ENCODE data around the gene NCAPG2. TPM values are rescaled to one million over a fixed set of nuclear protein-coding genes. Genes with fewer than 3 reads are reported as not detected.

NCAPG2 gene
- total and polyA plus RNA-seq, 3 donors from 2014 or later = 30.2 to 53.9 (median 34.0) TPM

GRCh38 chr7:158666401-158666800 lies 38.2 kb downstream of the NCAPG2 start:
- no peaks in the 10 kb centered on the region for H3K27me3 ChIP-seq
- WGBS, 2 donors = 79 to 88% methylated on average over 5 of the region's 5 CpGs
- H3K9me3 ChIP-seq = no peaks in the 10 kb centered on the region
- no peak for DNase-seq
- TF ChIP-seq, protein P1, sequence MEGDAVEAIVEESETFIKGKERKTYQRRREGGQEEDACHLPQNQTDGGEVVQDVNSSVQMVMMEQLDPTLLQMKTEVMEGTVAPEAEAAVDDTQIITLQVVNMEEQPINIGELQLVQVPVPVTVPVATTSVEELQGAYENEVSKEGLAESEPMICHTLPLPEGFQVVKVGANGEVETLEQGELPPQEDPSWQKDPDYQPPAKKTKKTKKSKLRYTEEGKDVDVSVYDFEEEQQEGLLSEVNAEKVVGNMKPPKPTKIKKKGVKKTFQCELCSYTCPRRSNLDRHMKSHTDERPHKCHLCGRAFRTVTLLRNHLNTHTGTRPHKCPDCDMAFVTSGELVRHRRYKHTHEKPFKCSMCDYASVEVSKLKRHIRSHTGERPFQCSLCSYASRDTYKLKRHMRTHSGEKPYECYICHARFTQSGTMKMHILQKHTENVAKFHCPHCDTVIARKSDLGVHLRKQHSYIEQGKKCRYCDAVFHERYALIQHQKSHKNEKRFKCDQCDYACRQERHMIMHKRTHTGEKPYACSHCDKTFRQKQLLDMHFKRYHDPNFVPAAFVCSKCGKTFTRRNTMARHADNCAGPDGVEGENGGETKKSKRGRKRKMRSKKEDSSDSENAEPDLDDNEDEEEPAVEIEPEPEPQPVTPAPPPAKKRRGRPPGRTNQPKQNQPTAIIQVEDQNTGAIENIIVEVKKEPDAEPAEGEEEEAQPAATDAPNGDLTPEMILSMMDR (IDR thresholded peaks at IDR 0.05) = no peak
- no peak for TF ChIP-seq POLR2A (IDR thresholded peaks at IDR 0.05)
- H3K4me3 ChIP-seq = no peak overlapping the region
- H3K27ac ChIP-seq = no peak overlapping the region
- intact Hi-C loops (cut with DNase I; ENCODE audit: low total_unique reads) = no loop called here
- H3K36me3 ChIP-seq (ENCODE audit: low read depth, missing control alignments) = no peaks in the 10 kb centered on the region
- no peaks in the 10 kb centered on the region for H3K4me1 ChIP-seq

- TF ChIP-seq, protein P1 (IDR thresholded peaks at IDR 0.05) = no peak
- no peak for TF ChIP-seq POLR2A (IDR thresholded peaks at IDR 0.05)
- intact Hi-C loops (cut with DNase I; ENCODE audit: low total_unique reads) = no loop called here
- no peak for DNase-seq
- Histone ChIP-seq H3K4me1 (no peaks in the 10 kb centered on the region), H3K36me3 (ENCODE audit: low read depth, missing control alignments) (no peaks in the 10 kb centered on the region), H3K27ac (no peak overlapping the region), H3K4me3 (no peak overlapping the region), H3K9me3 (no peaks in the 10 kb centered on the region), H3K27me3 (no peaks in the 10 kb centered on the region)
- WGBS, 2 donors = 92 to 98% methylated on average over 12 of the region's 12 CpGs
Observed at GRCh38 chr7:158664406-158664805, 40.2 kb downstream of the NCAPG2 start.

GRCh38 chr7:158663428-158663741 lies 41.2 kb downstream of the NCAPG2 start:
- Histone ChIP-seq H3K27me3 (no peaks in the 10 kb centered on the region), H3K4me1 (no peaks in the 10 kb centered on the region), H3K4me3 (no peak overlapping the region), H3K9me3 (no peaks in the 10 kb centered on the region), H3K36me3 (ENCODE audit: low read depth, missing control alignments) (no peaks in the 10 kb centered on the region), H3K27ac (no peak overlapping the region)
- no peak for TF ChIP-seq POLR2A (IDR thresholded peaks at IDR 0.05)
- intact Hi-C loops (cut with DNase I; ENCODE audit: low total_unique reads) = no loop called here
- DNase-seq = no peak
- 94 to 96% methylated on average over 2 of the region's 2 CpGs for WGBS, 2 donors

GRCh38 chr7:158662610-158663427 lies 41.8 kb downstream of the NCAPG2 start:
- WGBS, 2 donors = 90 to 94% methylated on average over 14 of the region's 14 CpGs

DNA sequence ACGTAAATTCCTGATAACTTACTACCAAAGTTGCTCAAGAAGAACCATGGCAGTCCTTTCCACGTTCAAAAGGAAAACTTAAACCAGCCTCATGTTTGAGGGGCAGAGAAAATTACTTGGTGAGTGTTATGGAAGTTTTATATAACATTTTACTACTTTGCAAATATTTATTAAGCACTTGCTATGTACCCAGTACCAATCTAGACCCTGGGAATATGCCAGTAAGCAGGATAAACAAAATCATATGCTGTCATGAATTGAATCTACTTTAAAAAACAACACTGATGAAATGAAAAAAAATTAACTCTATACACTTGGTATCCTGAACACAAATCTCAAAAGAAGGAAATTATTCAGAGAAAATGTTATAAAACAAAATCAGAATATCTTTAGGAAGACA lies 46.1 kb downstream of the NCAPG2 start:
- H3K4me1 ChIP-seq = no peaks in the 10 kb centered on the region
- TF ChIP-seq, protein P1 (IDR thresholded peaks at IDR 0.05) = no peak
- no peak for TF ChIP-seq POLR2A (IDR thresholded peaks at IDR 0.05)
- intact Hi-C loops (cut with DNase I; ENCODE audit: low total_unique reads) = no loop called here
- H3K4me3 ChIP-seq = no peak overlapping the region
- H3K27ac ChIP-seq = no peak overlapping the region
- WGBS, 2 donors = 85 to 92% methylated on average over 2 of the region's 2 CpGs
- DNase-seq = no peak
- H3K27me3 ChIP-seq = no peaks in the 10 kb centered on the region
- no peaks in the 10 kb centered on the region for H3K9me3 ChIP-seq
- no peaks in the 10 kb centered on the region for H3K36me3 ChIP-seq (ENCODE audit: low read depth, missing control alignments)

More at GRCh38 chr7:158662610-158663427, 41.8 kb downstream of the NCAPG2 start:
- H3K36me3 ChIP-seq (ENCODE audit: low read depth, missing control alignments) = no peaks in the 10 kb centered on the region
- no peaks in the 10 kb centered on the region for H3K9me3 ChIP-seq
- TF ChIP-seq, protein P1 (IDR thresholded peaks at IDR 0.05) = no peak
- TF ChIP-seq POLR2A (IDR thresholded peaks at IDR 0.05) = no peak
- no peaks in the 10 kb centered on the region for H3K4me1 ChIP-seq
- no peak overlapping the region for H3K4me3 ChIP-seq
- no peak for DNase-seq
- no peak overlapping the region for H3K27ac ChIP-seq
- intact Hi-C loops (cut with DNase I; ENCODE audit: low total_unique reads) = no loop called here
- no peaks in the 10 kb centered on the region for H3K27me3 ChIP-seq
